ENCODE results near the gene CIC.

- TF ChIP-seq CTCF (optimal IDR thresholded peaks at IDR 0.05 in 1 of 3, IDR thresholded peaks at IDR 0.05 in 1 of 3, conservative IDR thresholded peaks at IDR 0.05 in 1 of 3; ENCODE audit: extremely low read depth in 1 of 3, insufficient read depth in 2 of 3, low read length in 3 of 3) (no peak), EZH2 (IDR thresholded peaks at IDR 0.05; ENCODE audit: low read length) (no peak)
Measured at GRCh38 chr19:42246922-42247639, 22.0 kb upstream of the CIC start.
